Right cardiac atrium (tissue), 5 donors: ENCODE results near the gene GCDH. TPM values are rescaled to one million over a fixed set of nuclear protein-coding genes. Genes with fewer than 3 reads are reported as not detected.
"Not testable (repeated sequence)": the region's sequence is repeated elsewhere in the genome, so short reads cannot be mapped to it uniquely, and the experiment has no call there.

Experiments used
- ATAC-seq, 2 donors: fragments of 200-7000 bp; cut with Tn5 transposase; one replicate each; pipeline versions ENCODE4 v1.8.0 to v1.9.1; 2020; ENCODE audit warnings: moderate library complexity in 2 of 2, mild to moderate bottlenecking in 1 of 2
- DNase-seq, 3 donors: peaks; one replicate each; pipeline ENCODE4 v3.0.0-alpha.2; 2020
- H3K27ac ChIP-seq: one replicate; pipeline ENCODE4 v1.5.1; 2013; ENCODE audit warnings: mild to moderate bottlenecking, low read length, control low read depth, moderate library complexity
- H3K27me3 ChIP-seq: one replicate; pipeline ENCODE4 v1.6.1; 2013; ENCODE audit not compliant: control insufficient read depth, insufficient read depth
- H3K4me1 ChIP-seq: one replicate; pipeline ENCODE4 v1.6.1; 2013; ENCODE audit warnings: low read length; ENCODE audit not compliant: control insufficient read depth, insufficient read depth
- H3K4me3 ChIP-seq: one replicate; pipeline ENCODE4 v1.5.1; 2013; ENCODE audit warnings: low read length, control low read depth
- H3K9me3 ChIP-seq: one replicate; pipeline ENCODE4 v1.6.1; 2013; ENCODE audit warnings: low read length; ENCODE audit not compliant: control insufficient read depth
- WGBS: extraction: QIAGEN DNeasy Blood & Tissue Kit; methylation state at CpG from one replicate; pipeline ENCODE4 v1.1.7; 2013; 5-methylcytosine and 5-hydroxymethylcytosine counted together
- intact Hi-C, 4 donors: fragments of 100-400 bp; cut with DNase I; formaldehyde crosslinking; loops; one replicate each; pipeline versions ENCODE4 v1.11.0 to v1.14.0; 2022 to 2023
- polyA plus RNA-seq: library from polyadenylated mRNA; stranded (reverse); fragments of 200-250 nt; gene quantifications from one replicate; pipeline ENCODE4 v1.2.3, GENCODE V29; 2013
- total RNA-seq, 4 donors: library from RNA; stranded (reverse); fragmentation: NEBNext Ultra II Directional; extraction: Animal tissue kit (Norgen Biotek cat#: 25700); gene quantifications; one replicate each; pipeline ENCODE4 v1.2.1, GENCODE V29; 2021
- donor health status: healthy with polysubstance abuse.
- donor health status: DM: no; HTN: yes; CAD: no.
- donor health status: DM: no; HTN: no; CAD: no.
- donor health status: DM: no; HTN: yes; CAD: no; lungs with severe emphysema.
- donor health status: DM: yes; HTN: yes; CAD: no.

GCDH gene
- total and polyA plus RNA-seq, 5 donors, result 22.7 to 38.2 (median 26.1) TPM

DNA sequence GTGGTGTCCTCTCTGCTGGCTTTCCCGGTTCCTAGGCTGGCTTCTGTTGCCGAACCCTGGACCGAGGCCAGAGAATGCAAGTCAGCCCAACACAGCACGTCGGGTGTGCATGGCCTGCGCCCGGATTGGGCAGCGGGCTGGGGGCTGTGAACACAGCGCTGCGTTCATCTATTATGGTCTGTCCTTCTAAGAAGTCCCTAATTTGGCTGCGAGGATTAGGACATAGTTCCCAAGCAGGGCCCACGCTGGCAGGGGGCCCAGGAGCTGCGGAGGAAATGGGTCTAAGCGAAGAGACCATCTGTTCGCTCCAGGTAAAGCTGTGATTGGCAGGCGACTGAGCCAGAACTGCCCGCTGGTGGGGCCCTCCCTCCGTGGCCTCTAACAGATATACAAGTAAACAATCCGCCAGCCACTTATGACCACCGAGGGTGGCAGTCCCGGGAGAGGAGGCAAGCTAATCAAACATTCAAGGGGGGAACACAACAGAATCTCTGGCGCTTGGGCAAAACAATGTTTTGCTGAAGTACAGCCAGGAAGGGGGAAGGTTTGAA lies 22.1 kb downstream of the GCDH start:
- Histone ChIP-seq H3K27me3 (no peaks in the 10 kb centered on the region), H3K4me1 (no peaks in the 10 kb centered on the region), H3K27ac (peak overlapping the region; percentile 25), H3K4me3 (no peak overlapping the region), H3K9me3 (no peaks in the 10 kb centered on the region)
- 6% methylated on average over 22 of the region's 22 CpGs for WGBS
- peak; percentile 77 to 91 (median 91) for DNase-seq
- intact Hi-C loops, result no loop called here
- ATAC-seq, result peak; percentile 83 to 91

DNA sequence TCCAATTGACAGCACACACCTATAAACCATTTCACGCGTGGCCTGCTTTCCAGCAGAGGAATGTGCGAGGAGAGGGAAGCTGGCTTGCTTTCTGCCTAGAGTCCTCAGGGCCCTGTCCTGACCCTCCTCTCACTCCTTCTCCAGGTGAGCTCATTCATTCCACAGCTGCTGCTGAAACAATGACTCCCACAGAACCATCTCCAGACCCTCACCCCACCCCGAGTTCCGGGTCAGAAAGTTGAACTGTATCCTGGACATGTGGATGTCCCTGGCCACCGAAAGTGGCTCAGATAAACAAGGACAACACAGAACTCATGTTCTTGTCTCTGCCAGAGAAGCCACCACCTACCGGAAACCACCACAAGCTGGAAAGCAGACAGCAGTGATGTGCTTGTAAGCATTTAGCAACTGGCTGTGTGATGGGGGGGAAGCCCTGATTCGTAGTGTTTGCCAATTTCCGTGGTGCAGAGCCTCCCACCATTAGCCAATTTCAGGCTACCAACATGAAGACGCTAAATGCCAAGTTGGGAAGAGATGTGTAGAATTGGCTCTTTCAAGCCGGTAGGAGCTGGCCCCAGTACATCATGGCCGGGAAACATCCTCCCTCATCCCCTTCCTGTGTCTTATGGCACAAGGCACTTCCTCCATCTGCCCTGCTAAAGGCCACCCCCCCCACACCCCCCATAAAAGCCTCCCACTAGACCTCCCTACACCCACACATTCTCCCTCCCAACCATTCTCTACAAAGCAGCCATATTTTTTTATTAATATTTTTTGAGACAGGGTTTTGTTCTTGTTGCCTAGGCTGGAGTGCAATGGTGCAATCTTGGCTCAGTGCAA lies 23.1 kb downstream of the GCDH start:
- Histone ChIP-seq H3K4me1 (no peaks in the 10 kb centered on the region), H3K27me3 (no peaks in the 10 kb centered on the region), H3K27ac (peak overlapping the region; percentile 57), H3K4me3 (no peak overlapping the region), H3K9me3 (no peaks in the 10 kb centered on the region)
- WGBS, result 36% methylated on average over 12 of the region's 12 CpGs
- DNase-seq (no peak), ATAC-seq (peak in 1 of 2 donors; percentile 3)
- intact Hi-C loops, result no loop called here

- ATAC-seq, intact Hi-C loops, H3K27ac ChIP-seq, H3K27me3 ChIP-seq, DNase-seq, H3K9me3 ChIP-seq, H3K4me3 ChIP-seq, H3K4me1 ChIP-seq: not testable (repeated sequence)
- WGBS, result 83% methylated on average over 4 of the region's 4 CpGs
These were observed 24.9 kb downstream of the GCDH start for GRCh38 chr19:12915860-12916259.

DNA sequence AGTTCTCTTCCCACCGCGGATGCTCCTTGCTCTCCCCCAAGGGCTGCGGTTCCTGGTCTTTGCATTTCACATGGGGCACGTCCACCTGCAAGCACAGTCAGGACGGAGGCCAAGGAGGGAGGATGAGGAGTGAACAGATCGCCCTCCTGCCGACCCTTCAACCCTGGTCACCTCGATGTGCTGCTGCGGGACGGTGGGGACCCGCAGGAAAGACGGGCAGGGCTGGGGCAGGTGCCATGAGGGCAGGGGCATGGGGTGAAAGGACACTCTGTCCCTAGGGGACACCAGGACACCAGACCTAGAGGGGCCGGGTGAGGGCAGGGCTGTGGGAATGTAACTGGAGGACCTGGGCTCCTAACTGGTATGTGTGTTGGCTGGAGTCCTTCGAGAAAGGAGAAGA lies 27.3 kb downstream of the GCDH start:
- intact Hi-C loops, result no loop called here
- H3K27ac ChIP-seq, result no peak overlapping the region
- DNase-seq, result no peak
- ATAC-seq, result peak in 1 of 2 donors; percentile 9
- H3K27me3 ChIP-seq, result no peaks in the 10 kb centered on the region
- H3K4me3 ChIP-seq, result no peak overlapping the region
- H3K9me3 ChIP-seq, result no peaks in the 10 kb centered on the region
- WGBS, result 95% methylated on average over 14 of the region's 14 CpGs
- no peaks in the 10 kb centered on the region for H3K4me1 ChIP-seq

- WGBS, result 55% methylated on average over 3 of the region's 3 CpGs
- no peaks in the 10 kb centered on the region for H3K9me3 ChIP-seq
- H3K4me3 ChIP-seq, result no peak overlapping the region
- no peak for DNase-seq
- no peaks in the 10 kb centered on the region for H3K4me1 ChIP-seq
- ATAC-seq, result no peak
- H3K27me3 ChIP-seq, result no peaks in the 10 kb centered on the region
- intact Hi-C loops, result no loop called here
- no peak overlapping the region for H3K27ac ChIP-seq
These were observed 30.1 kb downstream of the GCDH start for GRCh38 chr19:12921047-12921446.

DNA sequence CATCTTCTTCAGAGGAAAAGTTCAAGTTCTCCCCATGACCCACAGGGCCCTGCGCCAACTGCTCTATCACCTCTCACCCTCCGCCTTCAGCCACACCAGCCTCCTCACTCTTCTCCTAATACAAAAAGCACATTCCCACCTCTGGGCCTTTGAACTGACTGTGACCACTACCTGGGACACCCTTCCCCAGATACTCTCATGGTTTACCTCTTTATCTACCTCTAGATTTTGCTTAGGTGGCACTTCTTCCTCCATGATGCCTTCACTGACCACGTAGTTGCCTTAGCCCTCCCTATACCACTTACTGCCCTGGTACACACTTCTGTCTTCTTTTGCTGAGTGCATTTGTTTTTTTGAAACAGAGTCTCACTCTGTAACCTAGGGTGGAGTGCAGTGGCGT lies 32.0 kb downstream of the GCDH start:
- 94% methylated on average over 4 of the region's 4 CpGs for WGBS
- no peak for ATAC-seq
- H3K27me3 ChIP-seq, result no peaks in the 10 kb centered on the region
- no peak overlapping the region for H3K4me3 ChIP-seq
- intact Hi-C loops, result no loop called here
- no peaks in the 10 kb centered on the region for H3K9me3 ChIP-seq
- no peaks in the 10 kb centered on the region for H3K4me1 ChIP-seq
- no peak overlapping the region for H3K27ac ChIP-seq
- DNase-seq, result no peak

- 96% methylated on average over 29 of the region's 29 CpGs for WGBS
- Histone ChIP-seq H3K4me1 (no peaks in the 10 kb centered on the region), H3K9me3 (no peaks in the 10 kb centered on the region), H3K27ac (no peak overlapping the region), H3K27me3 (no peaks in the 10 kb centered on the region), H3K4me3 (no peak overlapping the region)
- no peak for ATAC-seq
- DNase-seq, result no peak
- intact Hi-C loops, result no loop called here
These were observed 33.8 kb downstream of the GCDH start for GRCh38 chr19:12924621-12925310.

DNA sequence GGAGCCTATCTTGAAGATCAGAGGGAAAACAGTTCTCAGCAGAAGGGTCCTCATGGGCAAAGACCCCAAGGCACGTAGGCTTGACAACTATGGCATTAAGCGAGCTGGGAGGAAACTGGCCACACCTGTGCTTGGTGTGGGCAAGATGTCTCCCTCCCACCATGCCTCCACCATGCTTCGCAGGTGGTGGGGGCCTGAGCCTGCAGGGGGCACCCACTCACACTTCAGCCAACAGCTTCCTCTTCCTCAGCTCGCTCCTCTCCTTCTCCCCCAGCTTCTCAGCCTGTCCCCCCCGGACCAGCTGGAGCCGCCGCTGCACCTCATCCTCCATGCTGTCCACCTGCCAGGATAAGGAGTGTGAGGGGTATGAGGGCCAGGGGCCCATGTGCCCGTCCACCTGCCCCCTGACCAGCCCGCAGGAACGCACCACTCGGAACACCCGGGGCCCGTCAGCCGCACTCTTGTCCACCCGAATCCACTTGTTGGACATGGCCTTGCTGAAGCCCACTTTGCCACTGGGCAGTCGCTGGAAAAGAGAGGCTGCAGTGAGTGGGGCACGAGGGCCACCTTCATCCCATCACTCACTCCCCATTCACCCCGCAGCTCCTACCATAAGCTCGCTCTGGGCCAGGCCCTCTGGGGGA lies 39.2 kb downstream of the GCDH start:
- WGBS, result 89% methylated on average over 19 of the region's 19 CpGs
- Histone ChIP-seq H3K27me3 (no peaks in the 10 kb centered on the region), H3K27ac (no peak overlapping the region), H3K4me3 (no peak overlapping the region), H3K9me3 (no peaks in the 10 kb centered on the region), H3K4me1 (peaks cover 6% of the 10 kb centered on the region)
- DNase-seq (no peak), ATAC-seq (no peak)
- intact Hi-C loops, result no loop called here

GRCh38 chr19:12932392-12933286 lies 41.7 kb downstream of the GCDH start:
- DNase-seq, result no peak
- H3K27ac ChIP-seq, result peak overlapping the region; percentile 27
- intact Hi-C loops, result no loop called here
- no peaks in the 10 kb centered on the region for H3K9me3 ChIP-seq
- peak overlapping the region; percentile 56 for H3K4me3 ChIP-seq
- H3K27me3 ChIP-seq, result no peaks in the 10 kb centered on the region
- 31% methylated on average over 16 of the region's 16 CpGs for WGBS
- no peak for ATAC-seq
- peaks cover 8% of the 10 kb centered on the region for H3K4me1 ChIP-seq

DNA sequence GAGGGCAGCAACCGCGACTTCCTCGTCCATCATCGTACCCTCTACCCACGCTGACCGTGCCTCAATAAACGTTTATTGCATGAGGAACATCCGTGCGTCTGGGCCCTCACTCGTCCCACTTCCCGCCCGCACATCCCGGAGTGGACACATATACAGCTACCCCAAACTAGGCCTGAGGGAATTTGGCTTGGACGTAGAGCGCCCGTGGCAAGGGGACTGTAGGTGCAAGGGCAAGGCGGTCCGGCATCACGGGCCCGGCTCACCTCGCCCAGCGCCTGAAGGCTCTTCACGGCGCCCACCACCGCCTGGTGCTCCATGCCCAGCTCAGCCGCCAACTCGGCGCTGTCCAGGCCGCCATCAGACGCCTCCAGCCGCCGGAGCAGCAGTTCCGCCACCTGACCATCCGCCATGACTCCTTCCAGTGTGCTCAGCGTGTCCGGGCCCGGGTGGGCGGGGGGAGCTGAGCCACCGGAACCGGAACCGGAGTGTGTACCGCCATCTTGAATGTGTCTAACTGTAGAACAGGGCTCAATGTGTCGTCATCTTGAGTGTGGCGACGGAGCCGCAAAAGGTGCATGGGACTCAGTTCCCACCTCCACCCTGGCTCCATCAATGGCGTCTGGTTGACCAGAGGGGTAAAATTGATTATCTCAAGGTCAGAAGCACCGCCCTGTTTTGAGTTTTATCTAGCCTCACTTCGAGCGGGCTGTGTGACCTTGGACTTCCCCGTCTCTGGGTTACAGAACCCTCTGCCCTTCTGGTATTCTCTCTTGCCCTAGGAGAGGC lies 42.5 kb downstream of the GCDH start, which contains the start of gene FARSA:
FARSA (minus strand) TSS at position 425 of the 786 bp plus-strand sequence; CDS start at position 410, 15 bp downstream.
- Histone ChIP-seq H3K9me3 (no peaks in the 10 kb centered on the region), H3K4me3 (peak within 1 kb of the TSS; percentile 56), H3K27ac (peak within 1 kb of the TSS; percentile 49), H3K4me1 (peaks cover 8% of the 10 kb centered on the region), H3K27me3 (no peaks in the 10 kb centered on the region)
- 2% methylated on average over 51 of the region's 51 CpGs for WGBS
- ATAC-seq (peak; percentile 85 to 86), DNase-seq (peak; percentile 92 to 97 (median 96))
- intact Hi-C loops, result no loop called here
